K562 (cell line): ENCODE data around the gene TMEM229B. TPM values are rescaled to one million over a fixed set of nuclear protein-coding genes. Genes with fewer than 3 reads are reported as not detected.

Experiments used
- ATAC-seq: fragments of 200-7000 bp; cut with Tn5 transposase; 3 replicates; pipeline ENCODE4 v1.9.1; 2020; ENCODE audit warnings: moderate library complexity
- BruUV-seq: library from RNA; stranded (reverse); fragments of 400-500 nt; replicated peaks from 2 replicates; lab custom pipeline; 2021; lab: Mats Ljungman, UMichigan
- CTCF ChIA-PET: fragments of 300-600 bp; formaldehyde crosslinking; extraction: SDS; loops from one replicate; lab custom pipeline; 2021; ENCODE audit warnings: low intra/inter-chr PET ratio; lab: Yijun Ruan, JAX
- POLR2A ChIA-PET: fragments of 300-600, 350-650 bp; sonication (Branson Sonifier 250); formaldehyde crosslinking; extraction: SDS; loops from one replicate; lab custom pipeline; 2021; ENCODE audit warnings: antibody characterized with exemption, inconsistent platforms; lab: Yijun Ruan, JAX
- DNase-seq, 4 experiments: peaks; one replicate each; pipeline versions ENCODE4 v3.0.0 to v3.0.0-alpha.2; 2011 to 2018; ENCODE audit warnings: low spot score in 3 of 4, mixed read lengths in 3 of 4; ENCODE audit errors: extremely low read depth in 1 of 4
- FAIRE-seq: peaks from 2 replicates; lab custom pipeline; 2011; peaks lifted over from hg19 to GRCh38; lab: Jason Lieb, UNC
- H2AFZ ChIP-seq: 2 replicates; pipeline ENCODE4 v1.6.0; 2011; ENCODE audit warnings: low read depth, low read length, control low read depth, inconsistent platforms
- H3K27ac ChIP-seq: fragments of 200-600 bp; 3 replicates; pipeline ENCODE4 v1.8.0; 2011; ENCODE audit warnings: low read depth, mild to moderate bottlenecking, control low read depth, inconsistent platforms, low read length, moderate library complexity, mixed read lengths; ENCODE audit errors: extremely low read depth
- H3K27me3 ChIP-seq, 2 experiments: fragments of 300-600 bp in 1 of 2; 2 replicates in 1 of 2; 3 replicates in 1 of 2; pipeline versions ENCODE4 v1.6.0 to v1.8.0; 2011; ENCODE audit warnings: inconsistent platforms in 2 of 2, low read length in 2 of 2, mild to moderate bottlenecking in 1 of 2, mixed read lengths in 1 of 2, moderate library complexity in 1 of 2; ENCODE audit not compliant: control insufficient read depth in 2 of 2, insufficient read depth in 2 of 2
- H3K36me3 ChIP-seq: fragments of 300-600 bp; 3 replicates; pipeline ENCODE4 v1.8.0; 2011; ENCODE audit warnings: mild to moderate bottlenecking, low read length, inconsistent platforms; ENCODE audit not compliant: control insufficient read depth, insufficient read depth
- H3K4me1 ChIP-seq, 2 experiments: fragments of 200-600 bp in 1 of 2; replicated peaks in 1 of 2; 2 replicates in 1 of 2; 3 replicates in 1 of 2; pipeline versions ENCODE4 v1.5.1 to v1.8.0; 2011; ENCODE audit warnings: inconsistent platforms in 2 of 2, low read length in 2 of 2, mild to moderate bottlenecking in 1 of 2, mixed read lengths in 1 of 2, moderate library complexity in 1 of 2; ENCODE audit not compliant: control insufficient read depth in 2 of 2, insufficient read depth in 2 of 2
- H3K4me2 ChIP-seq: 2 replicates; pipeline ENCODE4 v1.6.1; 2011; ENCODE audit warnings: low read length, control low read depth, inconsistent platforms, mixed read lengths; ENCODE audit not compliant: insufficient read depth
- H3K4me3 ChIP-seq: fragments of 200-600 bp; sonication (generic), shearing (Covaris generic); 2 replicates; pipeline ENCODE4 v1.5.1; 2016; ENCODE audit warnings: control low read depth, inconsistent platforms
- H3K79me2 ChIP-seq: fragments of 200-600 bp; 3 replicates; pipeline ENCODE4 v1.8.0; 2011; ENCODE audit warnings: low read length, inconsistent platforms; ENCODE audit not compliant: control insufficient read depth, insufficient read depth
- H3K9ac ChIP-seq, 2 experiments: 2 replicates each; pipeline versions ENCODE4 v1.6.0 to v1.6.1; 2011; ENCODE audit warnings: low read depth in 2 of 2, low read length in 2 of 2, control low read depth in 1 of 2, inconsistent platforms in 1 of 2, mild to moderate bottlenecking in 1 of 2, mixed read lengths in 1 of 2; ENCODE audit not compliant: insufficient read depth in 1 of 2
- H3K9me1 ChIP-seq: one replicate; pipeline ENCODE4 v1.6.0; 2011; ENCODE audit warnings: inconsistent platforms, mild to moderate bottlenecking, low read length, moderate library complexity; ENCODE audit not compliant: control insufficient read depth, insufficient read depth
- H3K9me3 ChIP-seq: replicated peaks from 2 replicates; pipeline ENCODE4 v1.5.1; 2011; ENCODE audit warnings: low read depth, low read length, inconsistent platforms; ENCODE audit not compliant: control insufficient read depth, insufficient read depth
- H4K20me1 ChIP-seq: replicated peaks from 2 replicates; pipeline ENCODE4 v1.6.1; 2011; ENCODE audit warnings: low read length, inconsistent platforms, mixed read lengths; ENCODE audit not compliant: control insufficient read depth, insufficient read depth
- ARID2 ChIP-seq: fragments of 450-650 bp; IDR thresholded peaks from 2 replicates; pipeline ENCODE4 v1.6.1; 2017; ENCODE audit warnings: antibody characterized with exemption, mild to moderate bottlenecking
- CSDE1 ChIP-seq, 2 experiments: fragments of 450-650 bp; IDR thresholded peaks; 2 replicates each; pipeline ENCODE4 v1.6.1; 2016; ENCODE audit warnings: mild to moderate bottlenecking in 1 of 2
- GABPA ChIP-seq: fragments of 200-800 bp; sonication (Bioruptor generic); conservative IDR thresholded peaks from 2 replicates; pipeline ENCODE4 v1.6.1; 2016; ENCODE audit warnings: low read depth, missing genetic modification characterization, missing compliant biosample characterization
- RNF2 ChIP-seq: sonication (generic); IDR thresholded peaks from 2 replicates; pipeline ENCODE4 v1.6.1; 2016
- SNIP1 ChIP-seq: fragments of 450-650 bp; IDR thresholded peaks from 2 replicates; pipeline ENCODE4 v1.7.1; 2017; ENCODE audit warnings: low read depth, mild to moderate bottlenecking
- XRCC3 ChIP-seq: fragments of 450-650 bp; IDR thresholded peaks from 2 replicates; pipeline ENCODE4 v1.6.1; 2017; ENCODE audit warnings: mild to moderate bottlenecking, moderate library complexity
- ZNF174 ChIP-seq: fragments of 250-450 bp; sonication (Bioruptor Pico); IDR thresholded peaks from 2 replicates; pipeline ENCODE4 v1.4.0; 2020; ENCODE audit warnings: mild to moderate bottlenecking
- WGBS: fragments of 100-300 bp; shearing (Covaris generic); methylation state at CpG from one replicate; pipeline ENCODE4 v1.1.6; 2016; ENCODE audit warnings: low coverage, mixed read lengths; ENCODE audit not compliant: insufficient coverage; ENCODE audit errors: missing lambda C conversion rate; 5-methylcytosine and 5-hydroxymethylcytosine counted together
- in situ Hi-C: fragments of 300-500 bp; cut with MboI; formaldehyde crosslinking; loops from 4 replicates; pipeline ENCODE4 v1.15.0; 2018; ENCODE audit warnings: inconsistent platforms, mixed read lengths
- intact Hi-C: fragments of 100-400 bp; cut with micrococcal nuclease; formaldehyde crosslinking; loops from 2 replicates; pipeline ENCODE4 v1.14.2; 2022
- polyA plus RNA-seq, 8 experiments: library from polyadenylated mRNA; depleted of rRNA in 4 of 8; stranded (reverse) in 5 of 8; unstranded in 3 of 8; fragments of >200 nt; fragmentation: Nextera tagmentation in 2 of 8; fragmentation: Illumina TruSeq in 1 of 8; extraction: Ambion mirVana in 2 of 8; extraction: Trizol in 1 of 8; gene quantifications; 2 replicates each; pipeline versions ENCODE4 v1.2.1 to v1.2.3, GENCODE V29; 2011 to 2014; ENCODE audit warnings: inconsistent platforms in 1 of 8, missing spikeins in 1 of 8
- total RNA-seq, 7 experiments: library from RNA; depleted of rRNA in 6 of 7; stranded (reverse); fragments of >200 nt in 6 of 7; fragmentation: Illumina TruSeq in 2 of 7; extraction: Trizol in 2 of 7; gene quantifications; 2 replicates each; pipeline versions ENCODE4 v1.2.1 to v1.2.3, GENCODE V29; 2011 to 2021; ENCODE audit warnings: low replicate concordance in 1 of 7
- TF ChIP-seq, protein P1 (sequence below), 2 experiments: fragments of 250-450 bp in 1 of 2; fragments of 450-650 bp in 1 of 2; sonication (Bioruptor Pico) in 1 of 2; IDR thresholded peaks; 2 replicates each; pipeline versions ENCODE4 v1.6.1 to v1.8.0; 2016 to 2021; ENCODE audit warnings: mild to moderate bottlenecking in 2 of 2, moderate library complexity in 2 of 2, missing compliant biosample characterization in 1 of 2, missing genetic modification characterization in 1 of 2
- TF ChIP-seq, protein P2 (sequence below): fragments of 450-650 bp; formaldehyde crosslinking; IDR thresholded peaks from 2 replicates; pipeline ENCODE4 v1.4.0; 2020; ENCODE audit warnings: mild to moderate bottlenecking, moderate library complexity

The TMEM229B gene
- total and polyA plus RNA-seq, 9 of the 15 experiments (the other 6 are each of a cell fraction or from before 2014, with no cell fraction given) = not detected

DNA sequence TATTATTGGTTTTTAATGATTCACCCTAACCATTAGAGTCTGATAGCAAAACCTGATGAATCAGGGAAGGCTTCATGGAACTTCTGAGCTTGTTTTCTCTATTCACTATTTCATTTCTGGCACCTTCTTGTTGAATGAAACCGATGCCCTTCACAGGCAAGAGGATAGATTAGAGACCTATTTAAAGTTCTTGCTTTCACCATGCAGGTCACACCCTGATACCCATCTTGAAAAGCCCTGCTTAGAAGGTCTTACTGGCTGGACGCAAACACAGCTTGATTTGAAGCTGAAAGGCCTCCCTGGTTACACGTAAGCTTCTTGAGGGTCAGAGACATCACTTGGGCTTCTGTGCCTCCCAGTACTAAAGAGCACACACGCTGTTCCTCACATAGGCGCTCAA, 29.2 kb downstream of the TMEM229B start:
- FAIRE-seq (no peak), DNase-seq (no peak), ATAC-seq (no peak)
- POLR2A ChIA-PET = interaction anchor here (0.7 to 0.9 kb wide), 3 partner anchors 12 to 100 kb away, joined by 3 read pairs; partner anchors contain the start of gene ATP6V1D
- Histone ChIP-seq H3K4me1 (no peaks in the 10 kb centered on the region; a peak in 1 of 5 replicates), H3K27me3 (peaks cover 0 to 18% of the 10 kb centered on the region in 2 experiments; a peak in 3 of 5 replicates), H3K36me3 (no peaks in the 10 kb centered on the region), H3K27ac (no peak overlapping the region), H4K20me1 (no peaks in the 10 kb centered on the region), H3K79me2 (no peaks in the 10 kb centered on the region), H3K9me3 (no peaks in the 10 kb centered on the region), H3K4me3 (no peak overlapping the region), H3K4me2 (no peak overlapping the region)
- intact Hi-C loops (no loop called here), in situ Hi-C loops (no loop called here)
- BruUV-seq = no TSS peak
- CTCF ChIA-PET = no interaction called here
- 3% methylated on average over 5 of the region's 5 CpGs for WGBS
- TF ChIP-seq, protein P1, sequence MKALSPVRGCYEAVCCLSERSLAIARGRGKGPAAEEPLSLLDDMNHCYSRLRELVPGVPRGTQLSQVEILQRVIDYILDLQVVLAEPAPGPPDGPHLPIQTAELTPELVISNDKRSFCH (CRISPR knock-in tag; IDR thresholded peaks at IDR 0.05) = no peak
- TF ChIP-seq, protein P1 (tag; IDR thresholded peaks at IDR 0.05) = no peak
- TF ChIP-seq ZNF174 (CRISPR knock-in tag) = no peak
- TF ChIP-seq XRCC3 = no peak
- no peak for TF ChIP-seq CSDE1 (IDR thresholded peaks at IDR 0.05)
- no peak for TF ChIP-seq ARID2
- no peak for TF ChIP-seq GABPA (tag)
- TF ChIP-seq SNIP1 = no peak
- TF ChIP-seq RNF2 = no peak
- TF ChIP-seq, protein P2, sequence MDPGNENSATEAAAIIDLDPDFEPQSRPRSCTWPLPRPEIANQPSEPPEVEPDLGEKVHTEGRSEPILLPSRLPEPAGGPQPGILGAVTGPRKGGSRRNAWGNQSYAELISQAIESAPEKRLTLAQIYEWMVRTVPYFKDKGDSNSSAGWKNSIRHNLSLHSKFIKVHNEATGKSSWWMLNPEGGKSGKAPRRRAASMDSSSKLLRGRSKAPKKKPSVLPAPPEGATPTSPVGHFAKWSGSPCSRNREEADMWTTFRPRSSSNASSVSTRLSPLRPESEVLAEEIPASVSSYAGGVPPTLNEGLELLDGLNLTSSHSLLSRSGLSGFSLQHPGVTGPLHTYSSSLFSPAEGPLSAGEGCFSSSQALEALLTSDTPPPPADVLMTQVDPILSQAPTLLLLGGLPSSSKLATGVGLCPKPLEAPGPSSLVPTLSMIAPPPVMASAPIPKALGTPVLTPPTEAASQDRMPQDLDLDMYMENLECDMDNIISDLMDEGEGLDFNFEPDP (CRISPR knock-in tag) = no peak
- TF ChIP-seq, all 486 proteins: peak for 0
- Histone ChIP-seq H2AFZ (no peak overlapping the region), H3K9me1 (no peaks in the 10 kb centered on the region), H3K9ac (no peak overlapping the region)
